Measurements from ENCODE around the gene SEL1L. TPM values are rescaled to one million over a fixed set of nuclear protein-coding genes. Genes with fewer than 3 reads are reported as not detected.

SEL1L gene
- total and polyA plus RNA-seq, 2 experiments from 2014 or later = 20.6 to 22.6 TPM

DNA sequence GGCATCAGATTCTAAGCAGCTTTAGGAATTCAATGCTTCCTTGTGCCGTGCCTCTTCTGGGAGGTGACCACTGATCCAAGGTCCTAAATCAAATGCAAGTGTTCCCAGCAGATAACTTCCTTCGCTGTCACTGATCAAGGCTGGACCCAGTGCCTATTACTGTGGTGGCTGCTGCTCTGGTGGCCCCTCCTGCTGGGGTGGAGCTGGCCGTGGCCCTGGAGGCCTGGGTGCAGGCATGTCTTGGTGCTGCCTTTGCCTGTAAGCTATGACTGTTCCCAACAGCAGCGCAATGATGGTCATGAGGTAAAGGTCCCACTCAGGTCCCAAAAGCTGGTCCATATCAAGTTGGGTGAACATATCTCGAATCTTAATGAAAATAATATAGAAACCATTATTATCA, 56.8 kb downstream of the SEL1L start:
- no peak overlapping the region for H2AFZ ChIP-seq
- no peak for DNase-seq (ENCODE audit: low spot score)
- peaks cover 16% of the 10 kb centered on the region; the same call in 1 of the 2 replicates for H3K36me3 ChIP-seq (ENCODE audit: insufficient read depth)
- H3F3A ChIP-seq (replicated peaks; ENCODE audit: low read depth) = no peaks in the 10 kb centered on the region
- Mint-ChIP-seq H3K4me1 (peaks cover 5% of the 10 kb centered on the region; the same call in 2 of the 3 replicates), H3K27me3 (ENCODE audit: insufficient read depth, low read depth, poor library complexity) (no peaks in the 10 kb centered on the region), H3K4me3 (no peak overlapping the region), H3K27ac (no peak overlapping the region), H3K9me3 (no peaks in the 10 kb centered on the region), H3K36me3 (ENCODE audit: low read depth) (peaks cover 19% of the 10 kb centered on the region; the same call in 2 of the 3 replicates)
- H3K27ac ChIP-seq (ENCODE audit: low read depth) = no peak overlapping the region
- H3K4me2 ChIP-seq = no peak overlapping the region
- no peaks in the 10 kb centered on the region for H4K20me1 ChIP-seq (replicated peaks; ENCODE audit: insufficient read depth)
- no peaks in the 10 kb centered on the region for H3K27me3 ChIP-seq (ENCODE audit: insufficient read depth)
- no peaks in the 10 kb centered on the region for H3K79me2 ChIP-seq (replicated peaks; ENCODE audit: insufficient read depth)
- H3K9me2 ChIP-seq (ENCODE audit: insufficient read depth) = no peaks in the 10 kb centered on the region
- ATAC-seq = no peak
- no peak overlapping the region for H3K4me3 ChIP-seq
- H3K4me1 ChIP-seq (ENCODE audit: insufficient read depth) = no peaks in the 10 kb centered on the region
- TF ChIP-seq ZNF114 (CRISPR knock-in tag; IDR thresholded peaks at IDR 0.05) (no peak), JUNB (IDR thresholded peaks at IDR 0.05; ENCODE audit: unreplicated experiment) (no peak)

DNA sequence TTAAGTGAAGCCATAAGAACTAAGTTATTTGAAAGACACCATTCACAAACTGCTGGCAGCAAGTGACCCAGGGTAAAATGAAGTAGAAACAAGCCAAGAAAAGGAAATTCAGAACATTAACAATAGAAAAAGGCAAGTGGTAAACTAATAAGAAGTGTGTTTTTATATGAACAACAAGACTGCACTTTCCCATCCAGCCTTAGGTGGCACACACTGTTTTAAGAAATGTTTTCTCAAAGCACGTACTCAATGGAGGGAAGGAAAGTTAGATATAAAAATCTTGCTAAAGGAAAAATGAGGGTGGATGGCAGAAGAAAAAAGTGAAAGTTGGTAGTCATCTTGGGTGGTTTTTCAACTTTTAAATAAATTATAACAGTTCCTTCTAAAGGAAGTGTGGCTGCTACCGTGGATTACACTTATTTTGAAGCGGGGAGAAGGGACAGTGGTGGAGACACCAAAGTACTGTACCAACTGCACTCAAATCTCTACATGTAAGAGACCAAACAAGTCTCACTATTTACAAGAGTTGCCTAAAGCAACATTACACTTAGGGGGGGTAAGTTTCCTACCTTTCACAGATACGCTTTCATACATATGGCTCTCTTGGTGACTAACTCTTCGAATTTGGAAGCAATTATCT, 58.8 kb downstream of the SEL1L start:
- Mint-ChIP-seq H3K4me1 (peaks cover 6% of the 10 kb centered on the region; the same call in 2 of the 3 replicates), H3K36me3 (ENCODE audit: low read depth) (peaks cover 19% of the 10 kb centered on the region; the same call in 2 of the 3 replicates), H3K27ac (no peak overlapping the region), H3K27me3 (ENCODE audit: insufficient read depth, low read depth, poor library complexity) (peaks cover 2% of the 10 kb centered on the region), H3K4me3 (no peak overlapping the region), H3K9me3 (no peaks in the 10 kb centered on the region)
- Histone ChIP-seq H4K20me1 (replicated peaks; ENCODE audit: insufficient read depth) (no peaks in the 10 kb centered on the region), H3K27ac (ENCODE audit: low read depth) (no peak overlapping the region), H3K36me3 (ENCODE audit: insufficient read depth) (peaks cover 16% of the 10 kb centered on the region; the same call in 1 of the 2 replicates), H3F3A (replicated peaks; ENCODE audit: low read depth) (no peaks in the 10 kb centered on the region), H3K4me1 (ENCODE audit: insufficient read depth) (no peaks in the 10 kb centered on the region), H2AFZ (no peak overlapping the region), H3K9me2 (ENCODE audit: insufficient read depth) (no peaks in the 10 kb centered on the region), H3K4me3 (no peak overlapping the region), H3K27me3 (ENCODE audit: insufficient read depth) (no peaks in the 10 kb centered on the region), H3K79me2 (replicated peaks; ENCODE audit: insufficient read depth) (no peaks in the 10 kb centered on the region), H3K4me2 (no peak overlapping the region)
- ATAC-seq (no peak), DNase-seq (ENCODE audit: low spot score) (no peak)
- TF ChIP-seq POLR2AphosphoS5 (IDR thresholded peaks at IDR 0.05; ENCODE audit: low read depth) (no peak), CREB1 (CRISPR knock-in tag; IDR thresholded peaks at IDR 0.05; ENCODE audit: low read depth) (no peak), ZNF331 (CRISPR knock-in tag; IDR thresholded peaks at IDR 0.05; ENCODE audit: low read depth) (no peak), NANOG (IDR thresholded peaks at IDR 0.05; ENCODE audit: borderline replicate concordance) (no peak), JUNB (IDR thresholded peaks at IDR 0.05; ENCODE audit: unreplicated experiment) (no peak), STAT1 (IDR thresholded peaks at IDR 0.05; ENCODE audit: unreplicated experiment) (no peak), EZH2phosphoT487 (IDR thresholded peaks at IDR 0.05; ENCODE audit: unreplicated experiment) (no peak), ZNF114 (CRISPR knock-in tag; IDR thresholded peaks at IDR 0.05) (no peak)
- TF ChIP-seq, protein P1, sequence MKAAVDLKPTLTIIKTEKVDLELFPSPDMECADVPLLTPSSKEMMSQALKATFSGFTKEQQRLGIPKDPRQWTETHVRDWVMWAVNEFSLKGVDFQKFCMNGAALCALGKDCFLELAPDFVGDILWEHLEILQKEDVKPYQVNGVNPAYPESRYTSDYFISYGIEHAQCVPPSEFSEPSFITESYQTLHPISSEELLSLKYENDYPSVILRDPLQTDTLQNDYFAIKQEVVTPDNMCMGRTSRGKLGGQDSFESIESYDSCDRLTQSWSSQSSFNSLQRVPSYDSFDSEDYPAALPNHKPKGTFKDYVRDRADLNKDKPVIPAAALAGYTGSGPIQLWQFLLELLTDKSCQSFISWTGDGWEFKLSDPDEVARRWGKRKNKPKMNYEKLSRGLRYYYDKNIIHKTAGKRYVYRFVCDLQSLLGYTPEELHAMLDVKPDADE (IDR thresholded peaks at IDR 0.05) = no peak
- TF ChIP-seq, protein P2, sequence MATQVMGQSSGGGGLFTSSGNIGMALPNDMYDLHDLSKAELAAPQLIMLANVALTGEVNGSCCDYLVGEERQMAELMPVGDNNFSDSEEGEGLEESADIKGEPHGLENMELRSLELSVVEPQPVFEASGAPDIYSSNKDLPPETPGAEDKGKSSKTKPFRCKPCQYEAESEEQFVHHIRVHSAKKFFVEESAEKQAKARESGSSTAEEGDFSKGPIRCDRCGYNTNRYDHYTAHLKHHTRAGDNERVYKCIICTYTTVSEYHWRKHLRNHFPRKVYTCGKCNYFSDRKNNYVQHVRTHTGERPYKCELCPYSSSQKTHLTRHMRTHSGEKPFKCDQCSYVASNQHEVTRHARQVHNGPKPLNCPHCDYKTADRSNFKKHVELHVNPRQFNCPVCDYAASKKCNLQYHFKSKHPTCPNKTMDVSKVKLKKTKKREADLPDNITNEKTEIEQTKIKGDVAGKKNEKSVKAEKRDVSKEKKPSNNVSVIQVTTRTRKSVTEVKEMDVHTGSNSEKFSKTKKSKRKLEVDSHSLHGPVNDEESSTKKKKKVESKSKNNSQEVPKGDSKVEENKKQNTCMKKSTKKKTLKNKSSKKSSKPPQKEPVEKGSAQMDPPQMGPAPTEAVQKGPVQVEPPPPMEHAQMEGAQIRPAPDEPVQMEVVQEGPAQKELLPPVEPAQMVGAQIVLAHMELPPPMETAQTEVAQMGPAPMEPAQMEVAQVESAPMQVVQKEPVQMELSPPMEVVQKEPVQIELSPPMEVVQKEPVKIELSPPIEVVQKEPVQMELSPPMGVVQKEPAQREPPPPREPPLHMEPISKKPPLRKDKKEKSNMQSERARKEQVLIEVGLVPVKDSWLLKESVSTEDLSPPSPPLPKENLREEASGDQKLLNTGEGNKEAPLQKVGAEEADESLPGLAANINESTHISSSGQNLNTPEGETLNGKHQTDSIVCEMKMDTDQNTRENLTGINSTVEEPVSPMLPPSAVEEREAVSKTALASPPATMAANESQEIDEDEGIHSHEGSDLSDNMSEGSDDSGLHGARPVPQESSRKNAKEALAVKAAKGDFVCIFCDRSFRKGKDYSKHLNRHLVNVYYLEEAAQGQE (IDR thresholded peaks at IDR 0.05; ENCODE audit: unreplicated experiment) = no peak
- TF ChIP-seq, protein P3, sequence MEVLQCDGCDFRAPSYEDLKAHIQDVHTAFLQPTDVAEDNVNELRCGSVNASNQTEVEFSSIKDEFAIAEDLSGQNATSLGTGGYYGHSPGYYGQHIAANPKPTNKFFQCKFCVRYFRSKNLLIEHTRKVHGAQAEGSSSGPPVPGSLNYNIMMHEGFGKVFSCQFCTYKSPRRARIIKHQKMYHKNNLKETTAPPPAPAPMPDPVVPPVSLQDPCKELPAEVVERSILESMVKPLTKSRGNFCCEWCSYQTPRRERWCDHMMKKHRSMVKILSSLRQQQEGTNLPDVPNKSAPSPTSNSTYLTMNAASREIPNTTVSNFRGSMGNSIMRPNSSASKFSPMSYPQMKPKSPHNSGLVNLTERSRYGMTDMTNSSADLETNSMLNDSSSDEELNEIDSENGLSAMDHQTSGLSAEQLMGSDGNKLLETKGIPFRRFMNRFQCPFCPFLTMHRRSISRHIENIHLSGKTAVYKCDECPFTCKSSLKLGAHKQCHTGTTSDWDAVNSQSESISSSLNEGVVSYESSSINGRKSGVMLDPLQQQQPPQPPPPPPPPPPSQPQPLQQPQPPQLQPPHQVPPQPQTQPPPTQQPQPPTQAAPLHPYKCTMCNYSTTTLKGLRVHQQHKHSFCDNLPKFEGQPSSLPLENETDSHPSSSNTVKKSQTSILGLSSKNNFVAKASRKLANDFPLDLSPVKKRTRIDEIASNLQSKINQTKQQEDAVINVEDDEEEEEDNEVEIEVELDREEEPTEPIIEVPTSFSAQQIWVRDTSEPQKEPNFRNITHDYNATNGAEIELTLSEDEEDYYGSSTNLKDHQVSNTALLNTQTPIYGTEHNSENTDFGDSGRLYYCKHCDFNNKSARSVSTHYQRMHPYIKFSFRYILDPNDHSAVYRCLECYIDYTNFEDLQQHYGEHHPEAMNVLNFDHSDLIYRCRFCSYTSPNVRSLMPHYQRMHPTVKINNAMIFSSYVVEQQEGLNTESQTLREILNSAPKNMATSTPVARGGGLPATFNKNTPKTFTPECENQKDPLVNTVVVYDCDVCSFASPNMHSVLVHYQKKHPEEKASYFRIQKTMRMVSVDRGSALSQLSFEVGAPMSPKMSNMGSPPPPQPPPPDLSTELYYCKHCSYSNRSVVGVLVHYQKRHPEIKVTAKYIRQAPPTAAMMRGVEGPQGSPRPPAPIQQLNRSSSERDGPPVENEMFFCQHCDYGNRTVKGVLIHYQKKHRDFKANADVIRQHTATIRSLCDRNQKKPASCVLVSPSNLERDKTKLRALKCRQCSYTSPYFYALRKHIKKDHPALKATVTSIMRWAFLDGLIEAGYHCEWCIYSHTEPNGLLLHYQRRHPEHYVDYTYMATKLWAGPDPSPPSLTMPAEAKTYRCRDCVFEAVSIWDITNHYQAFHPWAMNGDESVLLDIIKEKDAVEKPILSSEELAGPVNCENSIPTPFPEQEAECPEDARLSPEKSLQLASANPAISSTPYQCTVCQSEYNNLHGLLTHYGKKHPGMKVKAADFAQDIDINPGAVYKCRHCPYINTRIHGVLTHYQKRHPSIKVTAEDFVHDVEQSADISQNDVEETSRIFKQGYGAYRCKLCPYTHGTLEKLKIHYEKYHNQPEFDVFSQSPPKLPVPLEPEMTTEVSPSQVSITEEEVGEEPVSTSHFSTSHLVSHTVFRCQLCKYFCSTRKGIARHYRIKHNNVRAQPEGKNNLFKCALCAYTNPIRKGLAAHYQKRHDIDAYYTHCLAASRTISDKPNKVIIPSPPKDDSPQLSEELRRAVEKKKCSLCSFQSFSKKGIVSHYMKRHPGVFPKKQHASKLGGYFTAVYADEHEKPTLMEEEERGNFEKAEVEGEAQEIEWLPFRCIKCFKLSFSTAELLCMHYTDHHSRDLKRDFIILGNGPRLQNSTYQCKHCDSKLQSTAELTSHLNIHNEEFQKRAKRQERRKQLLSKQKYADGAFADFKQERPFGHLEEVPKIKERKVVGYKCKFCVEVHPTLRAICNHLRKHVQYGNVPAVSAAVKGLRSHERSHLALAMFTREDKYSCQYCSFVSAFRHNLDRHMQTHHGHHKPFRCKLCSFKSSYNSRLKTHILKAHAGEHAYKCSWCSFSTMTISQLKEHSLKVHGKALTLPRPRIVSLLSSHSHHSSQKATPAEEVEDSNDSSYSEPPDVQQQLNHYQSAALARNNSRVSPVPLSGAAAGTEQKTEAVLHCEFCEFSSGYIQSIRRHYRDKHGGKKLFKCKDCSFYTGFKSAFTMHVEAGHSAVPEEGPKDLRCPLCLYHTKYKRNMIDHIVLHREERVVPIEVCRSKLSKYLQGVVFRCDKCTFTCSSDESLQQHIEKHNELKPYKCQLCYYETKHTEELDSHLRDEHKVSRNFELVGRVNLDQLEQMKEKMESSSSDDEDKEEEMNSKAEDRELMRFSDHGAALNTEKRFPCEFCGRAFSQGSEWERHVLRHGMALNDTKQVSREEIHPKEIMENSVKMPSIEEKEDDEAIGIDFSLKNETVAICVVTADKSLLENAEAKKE (CRISPR knock-in tag; IDR thresholded peaks at IDR 0.05) = no peak
